ENCODE measurements around the gene EIF5B.
"Not testable (repeated sequence)": the region's sequence is repeated elsewhere in the genome, so short reads cannot be mapped to it uniquely, and the experiment has no call there.

Gene EIF5B

DNA sequence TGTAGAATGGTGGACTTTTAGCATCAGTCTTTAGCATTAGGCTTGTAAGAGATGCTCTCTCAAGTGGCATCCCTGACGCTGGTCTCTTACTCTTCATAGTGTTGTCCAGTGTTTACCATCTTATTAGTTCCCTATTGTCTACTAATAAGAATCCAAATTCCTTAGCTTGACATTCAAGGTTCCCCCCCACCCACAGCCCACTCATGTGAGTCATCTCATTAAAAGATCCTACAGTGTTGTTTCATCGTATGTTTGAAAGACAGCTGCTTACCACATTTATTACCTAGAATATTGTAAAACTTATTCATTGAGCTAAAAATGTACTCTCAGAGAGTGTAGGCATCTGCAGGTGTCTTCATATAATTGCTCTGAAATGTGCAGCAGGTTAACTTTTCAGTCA lies 28.5 kb downstream of the EIF5B start:
- no peak for DNase-seq (ENCODE audit: low read depth)

- DNase-seq (ENCODE audit: low read depth), result not testable (repeated sequence)
Observed at GRCh38 chr2:99368854-99369253, 31.7 kb downstream of the EIF5B start.

DNA sequence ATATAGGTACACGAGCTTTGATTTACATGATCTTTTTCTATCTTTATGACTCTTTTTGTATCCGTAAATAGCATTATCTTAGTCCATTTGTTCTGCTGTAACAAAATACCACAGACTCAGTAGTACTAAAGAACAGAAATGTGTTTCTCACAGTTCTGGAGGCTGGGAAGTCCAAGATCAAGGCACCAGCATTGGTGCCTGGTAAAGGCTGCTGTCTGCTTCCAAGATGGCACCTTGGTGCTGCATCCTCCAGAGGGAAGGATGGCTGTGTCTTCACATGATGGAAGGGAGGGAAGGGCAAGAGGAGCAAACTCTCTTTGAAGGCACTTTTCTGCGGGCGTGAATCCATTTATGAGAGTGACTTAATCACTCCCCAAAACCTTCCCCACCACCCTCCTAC lies 36.0 kb downstream of the EIF5B start:
- no peak for DNase-seq (ENCODE audit: low read depth)

- DNase-seq (ENCODE audit: low read depth), result no peak
Observed at GRCh38 chr2:99374747-99375146, 37.6 kb downstream of the EIF5B start.

GRCh38 chr2:99376254-99376864 lies 39.2 kb downstream of the EIF5B start:
- DNase-seq (ENCODE audit: low read depth), result no peak

DNA sequence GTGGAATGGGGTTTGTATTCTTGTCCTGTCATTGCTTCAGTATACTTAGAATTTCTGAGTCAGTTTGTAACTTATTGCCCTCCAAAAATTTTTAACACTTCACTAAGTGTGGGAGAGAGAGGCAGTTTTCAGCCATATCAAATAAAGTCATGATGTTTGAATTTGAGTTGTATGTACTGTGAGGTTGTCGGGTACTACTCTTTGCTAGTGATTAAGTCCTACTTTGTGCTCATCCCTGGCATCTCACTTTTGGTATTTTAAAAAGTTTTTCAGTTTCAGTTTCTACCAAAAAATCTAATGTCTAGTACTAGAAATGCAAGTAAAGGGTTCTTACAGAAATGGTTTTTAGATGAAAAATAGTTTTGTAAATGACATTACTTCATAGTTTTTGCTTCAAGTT lies 40.7 kb downstream of the EIF5B start:
- DNase-seq (ENCODE audit: low read depth), result no peak

GRCh38 chr2:99380376-99381010 lies 43.3 kb downstream of the EIF5B start:
- no peak for DNase-seq (ENCODE audit: low read depth)

DNA sequence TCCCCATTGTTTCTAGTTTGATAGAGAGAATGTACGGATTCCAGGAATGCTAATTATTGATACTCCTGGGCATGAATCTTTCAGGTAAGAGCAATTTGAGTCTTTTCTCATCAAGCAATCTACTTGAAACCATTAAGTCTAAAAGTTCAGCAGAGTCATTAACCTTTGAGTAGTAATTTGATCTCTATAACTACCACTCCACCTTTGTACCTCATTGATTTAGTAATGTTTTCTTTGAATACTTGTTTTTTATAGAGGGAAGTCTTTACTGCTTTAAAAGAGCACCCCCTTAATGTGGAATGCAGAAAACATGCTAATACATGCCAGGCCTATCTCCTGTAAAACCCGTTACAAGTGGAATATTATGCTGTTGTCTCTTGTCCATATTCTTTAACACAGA lies 45.0 kb downstream of the EIF5B start:
- DNase-seq (ENCODE audit: low read depth), result no peak

- DNase-seq (ENCODE audit: low read depth), result no peak
Observed at GRCh38 chr2:99386011-99386410, 48.8 kb downstream of the EIF5B start.

GRCh38 chr2:99388892-99389291 lies 51.7 kb downstream of the EIF5B start:
- DNase-seq (ENCODE audit: low read depth), result no peak

DNA sequence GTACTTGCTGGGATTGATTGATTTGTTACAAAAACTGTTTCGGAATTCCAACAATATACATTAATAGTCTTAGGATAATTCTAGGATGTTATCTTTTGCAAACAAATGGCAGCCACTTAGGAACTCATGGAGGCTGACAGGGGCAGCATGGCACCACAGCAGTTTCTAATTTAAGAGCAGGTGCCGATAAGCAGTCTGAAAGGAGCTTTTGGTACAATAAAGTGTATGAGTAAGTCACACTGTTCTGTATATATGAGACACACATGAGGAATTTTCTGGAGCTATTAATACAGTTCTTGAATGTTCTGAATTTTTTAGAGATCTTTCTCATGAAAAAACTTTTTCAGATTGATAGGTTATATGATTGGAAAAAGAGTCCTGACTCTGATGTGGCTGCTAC lies 52.2 kb downstream of the EIF5B start:
- DNase-seq (ENCODE audit: low read depth), result no peak

- no peak for DNase-seq (ENCODE audit: low read depth)
Observed at GRCh38 chr2:99389946-99390345, 52.8 kb downstream of the EIF5B start.

DNA sequence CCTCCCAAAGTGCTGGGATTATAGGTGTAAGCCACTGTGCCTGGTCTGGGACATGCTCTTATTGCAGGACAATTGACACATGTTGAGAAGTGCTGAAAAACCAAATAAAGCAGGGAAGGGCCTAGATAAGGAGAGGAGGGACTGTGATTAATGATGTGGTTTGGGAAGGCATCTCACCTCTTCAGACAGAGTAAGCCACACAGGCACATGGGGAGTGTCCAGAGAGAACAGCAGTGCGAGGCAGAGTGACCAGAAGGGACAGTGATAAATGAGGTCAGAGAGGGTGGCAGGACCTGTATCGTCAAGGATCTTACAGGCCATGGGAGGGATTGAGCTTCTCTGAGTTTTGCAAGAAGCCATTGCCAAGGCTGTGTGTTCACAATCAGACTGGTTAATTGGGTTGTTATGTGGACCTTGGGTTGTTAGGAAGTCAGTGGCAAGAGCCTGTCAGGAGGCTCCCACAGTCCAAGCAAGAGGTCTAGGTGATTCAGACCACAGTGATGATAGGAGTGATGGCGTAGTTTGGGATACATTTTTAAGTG lies 58.5 kb downstream of the EIF5B start:
- DNase-seq (ENCODE audit: low read depth), result no peak

DNA sequence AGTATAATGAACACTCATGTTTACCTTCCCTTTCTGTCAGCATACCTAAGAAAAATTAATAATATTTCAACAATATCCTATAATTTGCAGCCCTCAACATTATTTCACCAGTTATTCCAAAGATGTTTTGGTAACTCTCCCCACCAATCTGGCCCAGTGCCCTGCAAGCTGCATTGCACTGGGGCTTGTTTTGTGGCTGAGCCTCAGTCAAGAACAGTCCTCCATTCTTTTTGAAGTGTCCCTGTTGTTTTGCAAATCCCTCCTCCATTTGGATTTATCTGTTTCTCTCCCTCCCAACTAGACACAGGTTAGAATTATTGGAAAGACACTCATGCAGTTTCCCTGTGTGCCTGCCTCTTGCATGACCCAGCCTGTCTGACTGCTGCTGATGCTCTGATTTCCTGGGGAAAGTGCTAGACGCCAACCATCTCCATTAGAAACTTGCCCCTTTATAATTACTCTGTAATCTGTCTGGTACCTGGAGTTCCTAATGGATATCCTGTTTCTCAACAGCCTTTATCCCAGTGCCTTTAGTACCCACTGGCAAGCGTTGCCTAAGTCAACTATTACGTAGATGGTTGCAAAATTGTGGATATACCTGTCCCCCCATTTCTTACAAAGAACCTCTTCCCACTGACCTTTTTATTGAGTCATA lies 60.2 kb downstream of the EIF5B start:
- DNase-seq (ENCODE audit: low read depth), result no peak

DNA sequence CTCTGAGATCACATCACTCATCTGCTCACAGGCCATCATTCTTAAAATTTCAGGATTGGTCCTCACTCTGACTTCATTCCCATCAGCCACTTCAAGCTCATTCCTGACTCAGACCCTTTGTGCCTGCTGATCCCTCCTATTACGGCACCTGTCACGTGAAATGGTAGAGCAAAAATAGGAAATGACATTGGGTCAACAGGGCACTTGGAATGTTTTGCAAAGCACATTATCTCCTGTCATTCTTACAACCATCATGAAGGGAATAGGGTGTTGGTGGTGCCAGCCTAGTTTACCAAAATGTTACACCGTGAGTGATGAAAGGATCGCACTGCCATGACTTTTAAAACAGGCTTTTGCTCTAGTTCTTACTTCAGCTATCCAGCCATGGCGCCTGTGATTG lies 61.1 kb downstream of the EIF5B start:
- no peak for DNase-seq (ENCODE audit: low read depth)

DNA sequence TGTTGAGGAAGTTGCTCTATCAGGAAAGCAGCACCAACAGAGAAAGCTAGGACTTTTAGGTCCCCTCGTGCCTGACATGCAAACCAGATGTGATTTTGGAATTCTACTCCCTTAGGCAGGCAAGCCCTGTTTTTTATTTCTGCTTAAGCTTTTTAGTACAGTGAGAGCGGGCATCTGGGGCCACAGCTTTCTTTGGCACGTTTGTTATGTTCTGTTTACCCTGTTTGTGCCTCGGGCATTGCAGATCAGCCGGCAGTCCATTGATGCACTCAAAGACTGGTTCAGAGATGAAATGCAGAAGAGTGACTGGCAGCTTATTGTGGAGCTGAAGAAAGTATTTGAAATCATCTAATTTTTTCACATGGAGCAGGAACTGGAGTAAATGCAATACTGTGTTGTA lies 61.9 kb downstream of the EIF5B start:
- DNase-seq (ENCODE audit: low read depth), result no peak

DNA sequence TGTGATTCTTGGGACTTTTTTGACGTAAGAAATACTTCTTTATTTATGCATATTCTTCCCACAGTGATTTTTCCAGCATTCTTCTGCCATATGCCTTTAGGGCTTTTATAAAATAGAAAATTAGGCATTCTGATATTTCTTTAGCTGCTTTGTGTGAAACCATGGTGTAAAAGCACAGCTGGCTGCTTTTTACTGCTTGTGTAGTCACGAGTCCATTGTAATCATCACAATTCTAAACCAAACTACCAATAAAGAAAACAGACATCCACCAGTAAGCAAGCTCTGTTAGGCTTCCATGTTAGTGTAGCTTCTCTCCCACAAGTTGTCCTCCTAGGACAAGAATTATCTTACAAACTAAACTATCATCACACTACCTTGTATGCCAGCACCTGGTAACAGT lies 62.6 kb downstream of the EIF5B start:
- DNase-seq (ENCODE audit: low read depth), result no peak

- DNase-seq (ENCODE audit: low read depth), result no peak
Observed at GRCh38 chr2:99401841-99402240, 64.7 kb downstream of the EIF5B start.

GRCh38 chr2:99403084-99403483 lies 65.9 kb downstream of the EIF5B start:
- DNase-seq (ENCODE audit: low read depth), result no peak

DNA sequence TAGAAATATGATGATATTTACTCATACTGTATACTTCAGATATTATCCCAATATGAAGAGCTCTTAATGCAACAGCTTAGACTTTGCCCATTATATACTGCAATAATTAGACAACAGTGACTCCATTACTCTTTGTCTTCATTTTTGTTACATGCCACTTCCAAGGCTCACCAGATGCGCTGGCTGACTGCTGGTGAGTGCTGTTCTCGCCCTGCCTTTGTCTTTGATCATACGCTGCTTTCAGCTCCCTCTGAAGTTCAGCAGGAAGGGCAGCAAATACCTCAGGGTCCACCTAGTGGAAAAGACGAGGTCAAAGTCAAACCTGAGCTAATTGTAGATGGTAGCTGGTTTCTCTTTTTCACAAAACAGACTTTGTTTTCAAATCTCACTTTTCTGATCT lies 66.3 kb downstream of the EIF5B start:
- no peak for DNase-seq (ENCODE audit: low read depth)

DNA sequence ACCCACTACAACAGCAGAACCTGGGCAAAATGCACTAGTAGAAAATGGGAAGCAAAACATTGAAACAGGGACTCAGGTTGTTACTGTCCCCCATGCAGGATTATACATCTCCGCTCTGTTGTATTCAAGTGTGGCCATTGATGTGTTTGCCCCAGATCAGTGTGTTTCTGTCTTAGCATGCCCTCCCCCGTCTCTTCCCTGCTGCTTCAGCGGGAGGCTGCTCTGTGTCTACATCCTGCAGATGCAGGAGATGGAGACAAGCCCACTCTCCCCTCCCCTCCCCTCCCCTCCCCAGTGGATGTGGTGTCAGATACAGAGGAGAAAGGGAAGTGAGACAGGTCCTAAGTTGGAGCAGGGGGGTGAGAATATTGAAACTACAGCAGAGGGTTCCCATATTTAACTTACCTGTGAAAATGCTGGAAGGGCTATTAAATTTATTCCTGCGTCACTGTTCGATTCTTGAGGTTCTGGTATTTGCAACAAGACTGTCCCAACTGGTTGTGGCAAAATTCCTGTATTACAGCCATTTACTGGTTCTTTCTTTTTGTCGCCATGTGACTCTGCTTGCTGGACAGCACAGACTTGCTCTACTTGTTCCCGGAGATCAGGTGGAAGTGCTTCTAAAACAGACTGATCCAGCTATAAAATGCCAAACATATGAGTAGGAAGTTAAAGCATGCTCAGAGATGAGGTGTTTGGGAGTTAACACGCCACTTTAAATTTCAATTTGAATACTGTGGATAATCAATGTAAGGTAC lies 67.0 kb downstream of the EIF5B start:
- DNase-seq (ENCODE audit: low read depth), result no peak

DNA sequence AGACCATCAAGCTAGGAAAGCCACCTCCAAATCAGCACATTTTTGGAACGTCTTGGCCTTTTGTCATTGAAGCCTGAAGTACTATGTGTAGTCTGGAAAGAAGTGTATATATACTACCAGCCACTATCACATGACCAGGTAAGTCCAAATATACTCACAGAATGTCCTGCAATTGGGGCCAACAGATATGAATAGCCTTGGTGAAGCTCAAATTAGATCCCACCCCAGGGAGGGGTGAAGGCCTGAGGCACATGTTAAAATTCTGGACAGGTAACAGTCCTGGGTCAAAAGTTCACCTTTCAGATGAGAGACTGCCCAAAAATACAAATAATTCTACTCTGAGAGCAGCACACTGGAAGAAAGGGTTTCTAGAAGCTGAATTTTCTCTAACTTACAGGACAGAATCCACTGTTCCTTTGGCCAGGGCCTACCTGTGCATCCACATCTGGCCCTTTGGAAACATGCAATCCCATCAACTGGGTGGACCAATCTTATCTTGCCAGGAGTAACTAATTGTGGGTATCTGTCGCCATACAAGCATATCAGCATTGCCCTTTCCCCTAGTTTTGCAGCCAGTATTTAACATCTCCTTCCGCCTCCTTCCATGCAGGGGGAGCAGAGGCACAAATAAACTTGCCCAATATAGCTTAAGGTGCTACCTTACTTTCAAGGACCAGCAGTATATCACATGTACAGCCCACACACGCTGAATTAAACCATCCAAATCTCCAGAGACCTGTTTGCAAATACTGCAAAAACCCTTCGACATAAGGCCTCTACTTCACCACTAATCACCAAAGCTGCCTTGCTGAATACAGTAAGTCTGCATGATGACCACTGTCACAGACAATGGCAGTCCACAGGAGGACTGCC lies 67.8 kb downstream of the EIF5B start:
- DNase-seq (ENCODE audit: low read depth), result no peak

All from T follicular helper cell (primary cell).